SK-N-MC (cell line): ENCODE results near the gene MAPKBP1.

Experiments
- DNase-seq: peaks from one replicate; pipeline ENCODE4 v3.0.0-alpha.2; 2011; ENCODE audit warnings: low read depth, low spot score
- H3K27ac ChIP-seq: fragments of 200-600 bp; sonication (generic); 2 replicates; pipeline ENCODE4 v1.5.1; 2016; ENCODE audit warnings: mixed run types
- H3K36me3 ChIP-seq: fragments of 200-600 bp; sonication (generic); 2 replicates; pipeline ENCODE4 v1.6.1; 2017; ENCODE audit warnings: antibody characterized with exemption, low read length, mixed read lengths; ENCODE audit not compliant: insufficient read depth
- H3K4me3 ChIP-seq: fragments of 200-600 bp; sonication (generic); 2 replicates; pipeline ENCODE4 v1.5.1; 2016
- H3K9ac ChIP-seq: fragments of 200-600 bp; sonication (generic); 2 replicates; pipeline ENCODE4 v1.8.0; 2017; ENCODE audit warnings: mixed run types, mixed read lengths; ENCODE audit not compliant: insufficient read length
- H3K9me3 ChIP-seq: fragments of 200-600 bp; sonication (generic); 2 replicates; pipeline ENCODE4 v1.6.1; 2017; ENCODE audit warnings: low read depth, mild to moderate bottlenecking, antibody characterized with exemption, low read length, moderate library complexity, mixed read lengths
- EZH2 ChIP-seq: fragments of 200-600 bp; sonication (generic); IDR thresholded peaks from one replicate; pipeline ENCODE4 v1.6.1; 2017; ENCODE audit warnings: antibody characterized with exemption
- FOXP2 ChIP-seq: optimal IDR thresholded peaks from 2 replicates; pipeline ENCODE3; 2011; ENCODE audit warnings: mild to moderate bottlenecking, moderate library complexity; ENCODE audit not compliant: insufficient read depth; ENCODE audit errors: extremely low read length, control extremely low read depth
- POLR2AphosphoS5 ChIP-seq: IDR thresholded peaks from 2 replicates; pipeline ENCODE4 v1.6.1; 2012; ENCODE audit warnings: mild to moderate bottlenecking, low read depth, low read length, borderline replicate concordance

The MAPKBP1 gene

GRCh38 chr15:41822957-41823356 is 48.7 kb downstream of the MAPKBP1 start:
- Histone ChIP-seq H3K27ac (no peak overlapping the region), H3K9ac (no peak overlapping the region), H3K4me3 (no peak overlapping the region), H3K9me3 (no peaks in the 10 kb centered on the region), H3K36me3 (peaks cover 3% of the 10 kb centered on the region; the same call in 1 of the 2 replicates)
- no peak for DNase-seq
- TF ChIP-seq FOXP2 (no peak), POLR2AphosphoS5 (no peak), EZH2 (no peak)

DNA sequence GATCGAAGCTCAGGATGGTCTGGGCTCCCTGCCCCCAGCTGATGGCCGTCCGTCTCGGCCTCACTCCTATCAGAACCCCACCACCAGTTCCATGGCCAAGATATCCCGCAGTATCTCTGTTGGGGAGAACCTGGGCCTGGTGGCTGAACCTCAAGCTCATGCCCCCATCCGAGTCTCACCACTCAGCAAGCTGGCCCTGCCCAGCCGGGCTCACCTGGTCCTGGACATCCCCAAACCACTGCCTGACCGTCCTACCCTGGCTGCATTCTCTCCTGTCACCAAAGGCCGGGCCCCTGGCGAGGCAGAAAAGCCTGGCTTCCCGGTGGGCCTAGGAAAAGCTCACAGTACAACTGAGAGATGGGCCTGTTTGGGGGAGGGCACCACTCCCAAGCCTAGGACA is 49.2 kb downstream of the MAPKBP1 start:
- Histone ChIP-seq H3K27ac (no peak overlapping the region), H3K36me3 (no peaks in the 10 kb centered on the region; the same call in 1 of the 2 replicates), H3K9me3 (no peaks in the 10 kb centered on the region), H3K9ac (no peak overlapping the region), H3K4me3 (no peak overlapping the region)
- TF ChIP-seq POLR2AphosphoS5 (no peak), FOXP2 (no peak), EZH2 (no peak)
- DNase-seq = no peak

DNA sequence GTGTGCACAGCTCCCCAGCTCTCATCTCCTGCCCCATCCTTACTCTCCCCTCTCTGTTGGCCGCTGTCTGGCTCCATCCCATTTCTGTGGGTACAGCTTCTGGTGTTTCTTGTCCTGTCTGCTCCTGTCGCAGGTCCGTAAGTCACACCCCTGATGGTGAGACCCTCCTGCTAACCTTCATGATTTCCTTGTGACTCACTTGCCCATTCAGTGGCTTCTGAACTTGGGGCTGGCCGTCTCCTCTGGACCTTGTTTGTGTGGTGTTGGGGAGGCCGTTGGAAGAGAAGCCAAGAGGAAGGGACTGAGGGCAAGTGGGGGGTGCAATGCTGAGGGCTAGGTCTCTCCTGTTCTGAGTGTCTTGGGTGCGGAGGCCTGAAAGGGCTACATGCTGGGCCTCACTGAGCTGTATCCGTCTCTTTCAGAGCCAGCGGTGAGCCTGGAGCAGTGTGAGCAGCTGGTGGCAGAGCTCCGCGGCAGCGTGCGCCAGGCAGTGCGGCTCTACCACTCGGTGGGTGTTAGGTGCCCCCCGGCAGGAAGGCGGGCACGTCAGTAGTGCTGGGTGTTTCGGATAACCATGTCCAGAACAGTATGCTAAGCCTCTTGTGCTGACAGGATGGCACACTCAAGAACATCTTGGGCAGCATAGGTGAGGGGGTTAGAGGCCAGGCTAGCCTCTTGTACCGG is 49.9 kb downstream of the MAPKBP1 start:
- Histone ChIP-seq H3K36me3 (no peaks in the 10 kb centered on the region; the same call in 1 of the 2 replicates), H3K9ac (no peak overlapping the region), H3K27ac (no peak overlapping the region), H3K4me3 (no peak overlapping the region), H3K9me3 (no peaks in the 10 kb centered on the region)
- TF ChIP-seq FOXP2 (no peak), POLR2AphosphoS5 (no peak), EZH2 (no peak)
- DNase-seq = no peak

GRCh38 chr15:41825145-41825544 is 50.9 kb downstream of the MAPKBP1 start:
- no peak overlapping the region for H3K27ac ChIP-seq
- DNase-seq = no peak
- H3K9ac ChIP-seq = no peak overlapping the region
- no peak overlapping the region for H3K4me3 ChIP-seq
- TF ChIP-seq EZH2 (no peak), POLR2AphosphoS5 (no peak), FOXP2 (no peak)
- H3K36me3 ChIP-seq = no peaks in the 10 kb centered on the region; the same call in 1 of the 2 replicates
- no peaks in the 10 kb centered on the region for H3K9me3 ChIP-seq

DNA sequence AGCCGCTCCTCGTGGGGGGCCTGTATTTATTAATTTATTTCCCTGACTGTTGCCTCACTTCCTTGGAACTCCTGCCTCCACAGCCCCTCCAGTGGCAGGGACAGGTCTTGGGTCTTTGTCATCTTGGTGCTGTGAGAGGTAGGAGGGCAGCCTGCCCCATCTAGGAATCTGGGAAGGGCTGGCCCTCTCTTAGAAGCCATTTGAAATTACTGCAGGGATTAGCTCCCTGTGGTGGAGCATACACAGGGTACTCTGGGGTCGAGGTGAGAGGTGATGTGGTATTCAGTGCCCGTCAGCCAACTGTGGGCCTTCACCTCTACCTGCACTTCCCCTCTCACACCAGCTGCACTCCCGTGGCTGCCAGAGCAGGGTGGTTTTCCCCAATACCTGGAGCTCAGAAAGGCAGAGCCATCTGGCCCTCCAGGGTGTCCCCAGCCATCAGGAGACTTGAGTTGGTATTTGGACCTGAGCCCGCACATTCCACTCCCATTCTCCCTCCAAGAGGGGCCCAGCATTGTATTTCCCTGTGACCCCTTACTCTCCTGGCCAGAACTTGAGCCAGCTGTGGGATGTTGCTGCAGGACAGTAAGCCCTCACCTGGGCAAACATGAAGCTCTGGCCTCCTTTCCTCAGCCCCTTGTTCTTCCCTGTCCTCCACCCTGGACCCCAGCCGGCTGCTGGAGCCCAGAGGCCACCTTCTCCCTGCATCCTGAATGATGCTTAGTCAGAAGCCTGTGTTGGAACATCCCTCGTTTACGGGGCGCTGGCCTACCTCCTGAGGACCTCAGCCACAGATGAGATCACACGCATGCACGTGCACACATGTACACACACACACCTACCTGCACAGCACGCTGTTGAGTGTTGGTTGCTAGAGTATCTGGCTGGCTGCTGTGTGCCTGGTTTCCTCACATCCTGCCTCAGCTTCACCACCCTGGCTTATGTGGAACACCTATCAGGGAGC is 51.6 kb downstream of the MAPKBP1 start:
- no peak overlapping the region for H3K27ac ChIP-seq
- H3K9ac ChIP-seq = no peak overlapping the region
- no peak overlapping the region for H3K4me3 ChIP-seq
- TF ChIP-seq FOXP2 (no peak), EZH2 (no peak), POLR2AphosphoS5 (no peak)
- H3K36me3 ChIP-seq = no peaks in the 10 kb centered on the region; the same call in 1 of the 2 replicates
- DNase-seq = no peak
- no peaks in the 10 kb centered on the region for H3K9me3 ChIP-seq

- peak overlapping the region; percentile 51 for H3K9ac ChIP-seq
- no peak for DNase-seq
- TF ChIP-seq FOXP2 (no peak), POLR2AphosphoS5 (no peak), EZH2 (no peak)
- H3K9me3 ChIP-seq = no peaks in the 10 kb centered on the region
- peak overlapping the region; percentile 88 for H3K4me3 ChIP-seq
- no peaks in the 10 kb centered on the region; the same call in 1 of the 2 replicates for H3K36me3 ChIP-seq
- H3K27ac ChIP-seq = no peak overlapping the region
Measured at GRCh38 chr15:41827290-41827879, 53.1 kb downstream of the MAPKBP1 start.

GRCh38 chr15:41827880-41828806 is 53.9 kb downstream of the MAPKBP1 start, which contains the start of gene JMJD7:
Gene JMJD7, plus strand, starts transcription at chr15:41828092. Its CDS starts 33 bp downstream, at chr15:41828125.
- TF ChIP-seq FOXP2 (no peak), POLR2AphosphoS5 (peak; percentile 88)
- no peak for DNase-seq
- H3K36me3 ChIP-seq = no peaks in the 10 kb centered on the region; the same call in 1 of the 2 replicates
- H3K27ac ChIP-seq = no peak within 1 kb of the TSS
- peak within 1 kb of the TSS; percentile 88 for H3K4me3 ChIP-seq
- no peaks in the 10 kb centered on the region for H3K9me3 ChIP-seq
- peak within 1 kb of the TSS; percentile 81 for H3K9ac ChIP-seq

GRCh38 chr15:41828807-41829141 is 54.5 kb downstream of the MAPKBP1 start:
- Histone ChIP-seq H3K27ac (no peak overlapping the region), H3K36me3 (no peaks in the 10 kb centered on the region), H3K9ac (peak overlapping the region; percentile 81), H3K9me3 (no peaks in the 10 kb centered on the region), H3K4me3 (peak overlapping the region; percentile 88)
- TF ChIP-seq FOXP2 (no peak), EZH2 (no peak), POLR2AphosphoS5 (no peak)
- no peak for DNase-seq
